Measurements from ENCODE around the gene PPP4R4. TPM values are rescaled to one million over a fixed set of nuclear protein-coding genes. Genes with fewer than 3 reads are reported as not detected.
A peak's percentile ranks its signal among the peaks of the same experiment; 100 is the strongest.

PPP4R4 gene
- total RNA-seq, 4 donors from 2014 or later, result 0.24 to 4.4 (median 1.3) TPM

DNA sequence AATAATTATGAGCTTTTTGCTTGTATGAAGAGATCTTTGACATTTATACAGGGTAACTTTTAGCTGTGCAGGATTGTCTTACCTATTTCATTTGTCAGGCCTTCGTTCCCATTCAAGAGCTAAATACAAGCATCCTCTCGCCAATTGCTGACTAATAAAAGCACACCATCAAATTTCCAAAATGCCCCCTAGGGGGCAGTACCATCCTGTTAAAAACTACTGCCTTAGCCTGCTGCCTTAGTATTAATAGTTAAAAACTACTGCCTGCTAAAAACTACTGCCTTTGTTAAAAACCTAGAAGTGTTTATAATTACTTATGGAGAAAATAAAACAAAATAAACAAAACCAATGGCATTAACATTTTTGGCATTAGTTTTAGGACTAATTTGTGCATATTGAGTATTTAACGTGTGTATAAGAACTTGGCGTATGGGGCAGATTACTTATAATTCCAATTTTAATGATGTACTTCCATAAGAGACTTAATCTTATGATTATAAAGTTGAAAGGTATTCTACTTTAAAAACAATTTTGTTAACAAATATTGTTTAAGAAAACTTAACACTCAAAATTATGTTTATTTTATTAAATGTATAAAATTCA is 41.7 kb upstream of the PPP4R4 start:
- H3K27ac ChIP-seq, result no peak overlapping the region
- no peak overlapping the region for H3K4me3 ChIP-seq
- TF ChIP-seq EP300 (IDR thresholded peaks at IDR 0.05) (no peak), POLR2A (IDR thresholded peaks at IDR 0.05) (no peak), POLR2AphosphoS5 (IDR thresholded peaks at IDR 0.05) (no peak)
- TF ChIP-seq, protein P1, sequence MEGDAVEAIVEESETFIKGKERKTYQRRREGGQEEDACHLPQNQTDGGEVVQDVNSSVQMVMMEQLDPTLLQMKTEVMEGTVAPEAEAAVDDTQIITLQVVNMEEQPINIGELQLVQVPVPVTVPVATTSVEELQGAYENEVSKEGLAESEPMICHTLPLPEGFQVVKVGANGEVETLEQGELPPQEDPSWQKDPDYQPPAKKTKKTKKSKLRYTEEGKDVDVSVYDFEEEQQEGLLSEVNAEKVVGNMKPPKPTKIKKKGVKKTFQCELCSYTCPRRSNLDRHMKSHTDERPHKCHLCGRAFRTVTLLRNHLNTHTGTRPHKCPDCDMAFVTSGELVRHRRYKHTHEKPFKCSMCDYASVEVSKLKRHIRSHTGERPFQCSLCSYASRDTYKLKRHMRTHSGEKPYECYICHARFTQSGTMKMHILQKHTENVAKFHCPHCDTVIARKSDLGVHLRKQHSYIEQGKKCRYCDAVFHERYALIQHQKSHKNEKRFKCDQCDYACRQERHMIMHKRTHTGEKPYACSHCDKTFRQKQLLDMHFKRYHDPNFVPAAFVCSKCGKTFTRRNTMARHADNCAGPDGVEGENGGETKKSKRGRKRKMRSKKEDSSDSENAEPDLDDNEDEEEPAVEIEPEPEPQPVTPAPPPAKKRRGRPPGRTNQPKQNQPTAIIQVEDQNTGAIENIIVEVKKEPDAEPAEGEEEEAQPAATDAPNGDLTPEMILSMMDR (IDR thresholded peaks at IDR 0.05), result peak; percentile 64 to 70
- no peaks in the 10 kb centered on the region for H3K9me3 ChIP-seq
- no peaks in the 10 kb centered on the region for H3K27me3 ChIP-seq
- H3K36me3 ChIP-seq, result no peaks in the 10 kb centered on the region
- WGBS, result 39% methylated on average over 4 of the region's 4 CpGs
- peaks cover 22% of the 10 kb centered on the region for H3K4me1 ChIP-seq
- DNase-seq (ENCODE audit: low spot score in 2 of 2), result peak in 1 of 2 donors; percentile 49

DNA sequence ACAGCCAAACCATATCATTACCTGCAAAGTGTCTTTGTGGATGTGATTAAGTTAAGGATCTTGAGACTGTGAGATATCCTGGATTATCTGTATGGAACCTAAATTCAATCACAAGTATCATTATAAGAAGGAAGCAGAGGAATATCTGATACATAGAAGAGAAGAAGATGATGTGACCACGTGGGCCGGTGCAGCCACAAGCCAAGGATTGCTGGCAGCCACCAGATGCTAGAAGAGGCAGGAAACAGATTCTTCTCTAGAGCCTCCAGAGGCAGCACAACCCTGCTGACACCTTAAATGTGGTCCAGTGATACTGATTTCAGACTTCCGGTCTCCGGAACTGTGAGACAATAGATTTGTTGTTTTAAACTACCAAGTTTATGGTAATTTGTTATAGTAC is 38.6 kb upstream of the PPP4R4 start:
- no peaks in the 10 kb centered on the region for H3K4me1 ChIP-seq
- H3K36me3 ChIP-seq, result no peaks in the 10 kb centered on the region
- H3K4me3 ChIP-seq, result no peak overlapping the region
- TF ChIP-seq, protein P1 (IDR thresholded peaks at IDR 0.05), result no peak
- TF ChIP-seq EP300 (IDR thresholded peaks at IDR 0.05), result no peak
- no peak for TF ChIP-seq POLR2AphosphoS5 (IDR thresholded peaks at IDR 0.05)
- no peak for TF ChIP-seq POLR2A (IDR thresholded peaks at IDR 0.05)
- 83% methylated on average over 4 of the region's 4 CpGs for WGBS
- H3K9me3 ChIP-seq, result no peaks in the 10 kb centered on the region
- no peak for DNase-seq (ENCODE audit: low spot score in 2 of 2)
- no peak overlapping the region for H3K27ac ChIP-seq
- no peaks in the 10 kb centered on the region for H3K27me3 ChIP-seq

DNA sequence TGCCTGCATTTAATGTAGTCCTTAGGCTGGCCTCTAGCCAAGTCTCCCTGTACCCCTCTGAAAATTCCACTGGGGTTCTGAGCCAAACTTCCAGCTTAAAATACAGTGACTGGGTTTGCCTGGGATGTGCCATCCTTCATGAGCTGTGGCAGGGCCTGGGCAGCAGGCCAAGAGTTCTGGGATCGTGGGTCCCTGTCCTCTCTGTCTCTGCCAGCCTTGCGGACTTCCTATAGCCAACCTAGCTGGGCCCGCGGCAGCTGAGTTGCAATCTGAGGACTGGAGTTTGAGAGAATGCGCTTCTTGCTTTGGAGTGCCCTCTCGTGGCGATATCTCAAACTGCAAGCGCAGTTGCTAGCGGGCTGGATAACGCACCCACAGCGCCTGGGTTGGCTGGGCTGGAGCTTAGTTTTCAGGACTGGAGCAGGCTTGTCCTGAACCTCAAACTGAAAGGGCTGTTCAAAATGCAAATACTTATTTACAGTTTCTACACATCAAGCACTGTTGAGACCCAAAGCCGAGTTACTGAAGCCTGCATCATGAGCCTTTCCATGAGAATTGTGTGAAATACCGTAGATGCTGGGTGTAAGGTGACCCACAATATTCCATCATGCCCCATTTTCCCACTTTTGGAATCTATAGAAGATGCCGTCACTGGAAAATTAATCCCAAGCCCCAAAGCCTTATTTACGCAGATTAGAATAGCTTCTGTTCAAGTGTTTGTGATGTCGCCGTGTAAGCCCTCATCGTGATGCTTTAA is 37.4 kb upstream of the PPP4R4 start:
- H3K36me3 ChIP-seq, result no peaks in the 10 kb centered on the region
- TF ChIP-seq, protein P1 (IDR thresholded peaks at IDR 0.05), result peak; percentile 91 to 98
- TF ChIP-seq POLR2AphosphoS5 (IDR thresholded peaks at IDR 0.05), result no peak
- no peaks in the 10 kb centered on the region for H3K9me3 ChIP-seq
- H3K27ac ChIP-seq, result no peak overlapping the region
- H3K4me3 ChIP-seq, result no peak overlapping the region
- DNase-seq (ENCODE audit: low spot score in 2 of 2), result peak; percentile 92 to 93
- H3K27me3 ChIP-seq, result no peaks in the 10 kb centered on the region
- no peaks in the 10 kb centered on the region for H3K4me1 ChIP-seq
- WGBS, result 32% methylated on average over 18 of the region's 18 CpGs

DNA sequence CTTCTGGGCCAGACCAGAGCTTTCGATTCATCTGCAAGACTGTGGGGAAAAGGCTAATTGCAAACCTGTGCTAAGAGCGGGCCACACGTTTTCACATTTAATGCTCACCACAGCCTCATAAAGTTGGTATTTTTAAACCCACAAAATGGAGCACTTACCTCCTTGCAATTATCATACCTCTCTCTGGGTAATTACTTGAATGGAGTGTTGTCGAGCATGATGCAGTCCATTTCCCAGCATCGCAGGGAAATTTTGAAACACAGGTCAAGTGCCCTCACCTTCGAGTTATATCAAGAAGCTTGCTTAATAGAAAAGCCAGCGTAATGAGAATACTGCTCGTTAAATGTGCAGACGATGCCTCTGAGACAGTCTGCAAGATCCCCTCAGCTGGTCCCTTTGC is 35.9 kb upstream of the PPP4R4 start:
- no peaks in the 10 kb centered on the region for H3K4me1 ChIP-seq
- H3K36me3 ChIP-seq, result no peaks in the 10 kb centered on the region
- H3K9me3 ChIP-seq, result no peaks in the 10 kb centered on the region
- no peak for DNase-seq (ENCODE audit: low spot score in 2 of 2)
- no peaks in the 10 kb centered on the region for H3K27me3 ChIP-seq
- no peak overlapping the region for H3K4me3 ChIP-seq
- no peak overlapping the region for H3K27ac ChIP-seq
- WGBS, result 91% methylated on average over 9 of the region's 9 CpGs
- TF ChIP-seq, protein P1 (IDR thresholded peaks at IDR 0.05), result no peak
- TF ChIP-seq POLR2A (IDR thresholded peaks at IDR 0.05) (no peak), EP300 (IDR thresholded peaks at IDR 0.05) (no peak), POLR2AphosphoS5 (IDR thresholded peaks at IDR 0.05) (no peak)

DNA sequence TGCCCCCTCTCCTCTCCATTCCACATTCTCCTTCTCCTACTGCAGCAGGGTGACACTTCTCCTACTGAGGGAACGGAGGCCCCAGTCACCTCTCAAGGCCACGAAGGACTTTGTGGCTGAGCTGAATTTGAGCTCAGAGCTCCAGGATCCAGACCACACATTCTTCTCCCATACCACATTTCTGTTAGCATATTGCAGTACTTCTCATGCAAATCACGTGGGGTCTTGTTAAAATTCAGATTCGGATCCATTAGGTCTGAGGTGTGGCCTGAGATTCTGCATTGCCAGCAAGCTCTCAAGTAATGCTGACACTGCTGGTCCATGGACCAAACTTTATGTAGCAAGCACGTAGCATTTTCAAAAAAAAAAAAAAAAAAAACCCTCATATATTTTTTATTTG is 35.1 kb upstream of the PPP4R4 start:
- TF ChIP-seq EP300 (IDR thresholded peaks at IDR 0.05) (no peak), POLR2AphosphoS5 (IDR thresholded peaks at IDR 0.05) (no peak), POLR2A (IDR thresholded peaks at IDR 0.05) (no peak)
- TF ChIP-seq, protein P1 (IDR thresholded peaks at IDR 0.05), result no peak
- Histone ChIP-seq H3K4me3 (no peak overlapping the region), H3K9me3 (no peaks in the 10 kb centered on the region), H3K27me3 (no peaks in the 10 kb centered on the region), H3K4me1 (no peaks in the 10 kb centered on the region), H3K27ac (no peak overlapping the region), H3K36me3 (no peaks in the 10 kb centered on the region)
- no peak for DNase-seq (ENCODE audit: low spot score in 2 of 2)
- 75% methylated on average over 5 of the region's 5 CpGs for WGBS
